H9 (cell line): ENCODE results near the gene NPFF. TPM values are rescaled to one million over a fixed set of nuclear protein-coding genes. Genes with fewer than 3 reads are reported as not detected.
"Not testable (repeated sequence)": the region's sequence is repeated elsewhere in the genome, so short reads cannot be mapped to it uniquely, and the experiment has no call there.

Source experiments
- DNase-seq: peaks from one replicate; pipeline ENCODE4 v3.0.0-alpha.2; 2017
- H2AFZ ChIP-seq: one replicate; pipeline ENCODE4 v1.6.1; 2013; ENCODE audit warnings: mild to moderate bottlenecking, low read length, control low read depth, moderate library complexity
- H2AK5ac ChIP-seq: 2 replicates; pipeline ENCODE4 v1.6.1; 2013; ENCODE audit warnings: low read length, control low read depth, mixed read lengths; ENCODE audit not compliant: insufficient read length
- H2BK120ac ChIP-seq: one replicate; pipeline ENCODE4 v1.6.1; 2013; ENCODE audit warnings: low read depth, mild to moderate bottlenecking, low read length, control low read depth, inconsistent platforms; ENCODE audit not compliant: poor library complexity, severe bottlenecking
- H2BK12ac ChIP-seq: 2 replicates; pipeline ENCODE4 v1.6.1; 2013; ENCODE audit warnings: low read length, control low read depth, mixed read lengths, low read depth; ENCODE audit not compliant: insufficient read length
- H2BK15ac ChIP-seq: 2 replicates; pipeline ENCODE4 v1.6.1; 2013; ENCODE audit warnings: low read depth, low read length, control low read depth
- H2BK20ac ChIP-seq: one replicate; pipeline ENCODE4 v1.6.1; 2013; ENCODE audit warnings: low read depth, mild to moderate bottlenecking, low read length, control low read depth, inconsistent platforms; ENCODE audit not compliant: poor library complexity, severe bottlenecking
- H2BK5ac ChIP-seq: 2 replicates; pipeline ENCODE4 v1.6.1; 2013; ENCODE audit warnings: low read length, control low read depth, mixed read lengths; ENCODE audit not compliant: insufficient read length
- H3K14ac ChIP-seq: 2 replicates; pipeline ENCODE4 v1.6.1; 2013; ENCODE audit warnings: low read length, control low read depth; ENCODE audit not compliant: insufficient read depth
- H3K18ac ChIP-seq: 2 replicates; pipeline ENCODE4 v1.6.1; 2013; ENCODE audit warnings: low read depth, mild to moderate bottlenecking, mixed read lengths, low read length, control low read depth; ENCODE audit not compliant: insufficient read length
- H3K23ac ChIP-seq: 2 replicates; pipeline ENCODE4 v1.6.1; 2013; ENCODE audit warnings: low read length, control low read depth, mixed read lengths, low read depth; ENCODE audit not compliant: insufficient read length
- H3K23me2 ChIP-seq: 2 replicates; pipeline ENCODE4 v1.6.1; 2013; ENCODE audit warnings: low read depth, mild to moderate bottlenecking, mixed read lengths, low read length, control low read depth; ENCODE audit not compliant: insufficient read length, poor library complexity, severe bottlenecking
- H3K27ac ChIP-seq: 2 replicates; pipeline ENCODE4 v1.5.1; 2013; ENCODE audit warnings: low read length, control low read depth, mixed read lengths, low read depth; ENCODE audit not compliant: insufficient read length
- H3K27me3 ChIP-seq: 2 replicates; pipeline ENCODE4 v1.6.1; 2013; ENCODE audit warnings: low read length, control low read depth, inconsistent platforms; ENCODE audit not compliant: insufficient read depth
- H3K4ac ChIP-seq: 2 replicates; pipeline ENCODE4 v1.6.1; 2013; ENCODE audit warnings: low read depth, mild to moderate bottlenecking, control low read depth, inconsistent platforms, low read length, moderate library complexity
- H3K4me1 ChIP-seq: 2 replicates; pipeline ENCODE4 v1.6.1; 2013; ENCODE audit warnings: low read length, control low read depth, inconsistent platforms; ENCODE audit not compliant: insufficient read depth
- H3K4me2 ChIP-seq: 2 replicates; pipeline ENCODE4 v1.6.1; 2013; ENCODE audit warnings: low read length, control low read depth, mixed read lengths; ENCODE audit not compliant: insufficient read length, insufficient read depth
- H3K56ac ChIP-seq: 2 replicates; pipeline ENCODE4 v1.6.1; 2013; ENCODE audit warnings: low read depth, mild to moderate bottlenecking, mixed read lengths, low read length, control low read depth; ENCODE audit not compliant: insufficient read length
- H3K79me1 ChIP-seq: 2 replicates; pipeline ENCODE4 v1.6.1; 2013; ENCODE audit warnings: low read depth, mild to moderate bottlenecking, moderate library complexity, low read length, control low read depth, inconsistent platforms; ENCODE audit not compliant: insufficient read depth, poor library complexity, severe bottlenecking
- H3K79me2 ChIP-seq: 2 replicates; pipeline ENCODE4 v1.6.1; 2013; ENCODE audit warnings: low read length, control low read depth, inconsistent platforms; ENCODE audit not compliant: insufficient read depth
- H3K9ac ChIP-seq: 2 replicates; pipeline ENCODE4 v1.6.1; 2013; ENCODE audit warnings: low read length, control low read depth, mixed read lengths; ENCODE audit not compliant: insufficient read length; ENCODE audit errors: extremely low read depth
- H3K9me3 ChIP-seq: one replicate; pipeline ENCODE4 v1.6.1; 2013; ENCODE audit warnings: low read depth, low read length, inconsistent platforms; ENCODE audit not compliant: control insufficient read depth
- H3T11ph ChIP-seq: one replicate; pipeline ENCODE4 v1.6.1; 2013; ENCODE audit warnings: mild to moderate bottlenecking, low read length, control low read depth, inconsistent platforms
- H4K20me1 ChIP-seq: one replicate; pipeline ENCODE4 v1.6.1; 2013; ENCODE audit not compliant: control insufficient read depth, insufficient read length, insufficient read depth
- H4K5ac ChIP-seq: 2 replicates; pipeline ENCODE4 v1.6.1; 2013; ENCODE audit warnings: low read depth, mild to moderate bottlenecking, mixed read lengths, low read length, control low read depth; ENCODE audit not compliant: insufficient read length
- H4K8ac ChIP-seq: replicated peaks from 2 replicates; pipeline ENCODE4 v1.6.1; 2013; ENCODE audit warnings: low read length, control low read depth, mixed read lengths, low read depth; ENCODE audit not compliant: insufficient read length
- H4K91ac ChIP-seq: 2 replicates; pipeline ENCODE4 v1.6.1; 2013; ENCODE audit warnings: low read depth, mild to moderate bottlenecking, moderate library complexity, mixed read lengths, low read length, control low read depth; ENCODE audit not compliant: insufficient read length
- H3K27ac Mint-ChIP-seq, 3 experiments: 2 replicates in 2 of 3; 3 replicates in 1 of 3; pipeline ENCODE4 v1.8.0; 2020 to 2021; ENCODE audit warnings: mixed read lengths in 3 of 3, mild to moderate bottlenecking in 1 of 3, moderate library complexity in 1 of 3
- H3K27me3 Mint-ChIP-seq: 2 replicates; pipeline ENCODE4 v1.8.0; 2021; ENCODE audit warnings: low read depth, mild to moderate bottlenecking, moderate library complexity, mixed read lengths
- H3K36me3 Mint-ChIP-seq, 3 experiments: 2 replicates in 2 of 3; 3 replicates in 1 of 3; pipeline ENCODE4 v1.8.0; 2020 to 2021; ENCODE audit warnings: low read depth in 3 of 3, mixed read lengths in 3 of 3; ENCODE audit not compliant: insufficient read depth in 1 of 3
- H3K4me1 Mint-ChIP-seq, 2 experiments: 2 replicates each; pipeline ENCODE4 v1.8.0; 2020; ENCODE audit warnings: mixed read lengths in 2 of 2
- H3K4me3 Mint-ChIP-seq, 2 experiments: 2 replicates in 1 of 2; 3 replicates in 1 of 2; pipeline ENCODE4 v1.8.0; 2020 to 2021; ENCODE audit warnings: mild to moderate bottlenecking in 2 of 2, mixed read lengths in 2 of 2, moderate library complexity in 1 of 2
- H3K9me3 Mint-ChIP-seq, 2 experiments: 2 replicates in 1 of 2; 3 replicates in 1 of 2; pipeline ENCODE4 v1.8.0; 2020; ENCODE audit warnings: mild to moderate bottlenecking in 2 of 2, mixed read lengths in 2 of 2, moderate library complexity in 1 of 2
- WGBS: extraction: QIAGEN DNeasy Blood & Tissue Kit; methylation state at CpG from one replicate; pipeline ENCODE4 v1.1.7; 2013; ENCODE audit warnings: missing lambda C conversion rate, low lambda C conversion rate, mixed read lengths; ENCODE audit not compliant: insufficient read length; ENCODE audit errors: extremely low coverage; 5-methylcytosine and 5-hydroxymethylcytosine counted together
- total RNA-seq: library from RNA; stranded (reverse); gene quantifications from 2 replicates; pipeline ENCODE4 v1.2.1, GENCODE V29; 2021

The NPFF gene
- total RNA-seq, 1 experiment from 2014 or later, result not detected

DNA sequence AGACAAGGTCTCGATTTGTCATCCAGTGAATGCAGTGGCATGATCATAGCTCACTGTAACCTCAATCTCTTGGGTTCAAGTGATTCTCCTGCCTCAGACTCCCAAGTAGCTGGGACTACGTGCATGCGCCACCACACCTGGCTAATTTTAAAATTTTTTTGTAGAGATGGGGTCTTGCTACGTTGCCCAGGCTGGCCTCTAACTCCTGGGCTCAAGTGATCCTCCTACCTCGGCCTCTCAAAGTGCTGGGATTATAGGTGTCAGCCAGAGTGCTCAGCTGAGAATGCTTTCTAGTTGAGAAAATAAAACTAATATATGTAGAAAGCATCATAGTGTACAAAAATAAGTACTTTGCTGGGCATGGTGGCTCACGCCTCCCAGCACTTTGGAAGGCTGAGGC is 41.1 kb upstream of the NPFF start:
- not testable (repeated sequence) for H2BK15ac ChIP-seq, H3K27me3 ChIP-seq, H3K56ac ChIP-seq, H3K23ac ChIP-seq, H2BK5ac ChIP-seq, H3K18ac ChIP-seq, H3K27ac ChIP-seq, H4K20me1 ChIP-seq, H3K9me3 ChIP-seq, H3K4ac ChIP-seq, H2BK12ac ChIP-seq, H2BK120ac ChIP-seq, H4K91ac ChIP-seq, H2AFZ ChIP-seq, H2BK20ac ChIP-seq, H3K4me2 ChIP-seq, H3K27me3 Mint-ChIP-seq, H3K23me2 ChIP-seq, H3K27ac Mint-ChIP-seq, H3K79me1 ChIP-seq, H3K36me3 Mint-ChIP-seq, H2AK5ac ChIP-seq, H4K5ac ChIP-seq, H3K4me1 ChIP-seq, DNase-seq, H3K9me3 Mint-ChIP-seq, H3K14ac ChIP-seq, H3K9ac ChIP-seq, H3T11ph ChIP-seq, H4K8ac ChIP-seq, H3K4me3 Mint-ChIP-seq, H3K79me2 ChIP-seq
- peaks cover 8 to 14% of the 10 kb centered on the region in 2 experiments for H3K4me1 Mint-ChIP-seq
- WGBS, result no CpG with 5 or more reads among the region's 6 CpGs
